Measurements from ENCODE around the gene EFCAB6. TPM values are rescaled to one million over a fixed set of nuclear protein-coding genes. Genes with fewer than 3 reads are reported as not detected.

The EFCAB6 gene
- total RNA-seq, 1 donor from 2014 or later = not detected

- ATAC-seq (ENCODE audit: low read depth) (no peak), DNase-seq (no peak)
- H3K27ac Mint-ChIP-seq = no peak overlapping the region
- CTCF ChIA-PET = no interaction called here
- no peak for TF ChIP-seq CTCF (IDR thresholded peaks at IDR 0.05)
- peaks cover 17% of the 10 kb centered on the region for H3K27me3 Mint-ChIP-seq
- intact Hi-C loops (cut with micrococcal nuclease) = no loop called here
- peaks cover 12% of the 10 kb centered on the region for H3K9me3 Mint-ChIP-seq
- no peak overlapping the region for H3K4me3 Mint-ChIP-seq
- no peaks in the 10 kb centered on the region for H3K36me3 Mint-ChIP-seq (ENCODE audit: low read depth)
- no peaks in the 10 kb centered on the region for H3K4me1 Mint-ChIP-seq
- POLR2A ChIA-PET = no interaction called here
These were observed 195.5 kb downstream of the EFCAB6 start for GRCh38 chr22:43616645-43617044.

- H3K9me3 Mint-ChIP-seq = peaks cover 14% of the 10 kb centered on the region
- H3K27ac Mint-ChIP-seq = no peak overlapping the region
- peaks cover 3% of the 10 kb centered on the region for H3K27me3 Mint-ChIP-seq
- intact Hi-C loops (cut with micrococcal nuclease) = no loop called here
- no peak overlapping the region for H3K4me3 Mint-ChIP-seq
- ATAC-seq (ENCODE audit: low read depth) (no peak), DNase-seq (no peak)
- no peaks in the 10 kb centered on the region for H3K36me3 Mint-ChIP-seq (ENCODE audit: low read depth)
- H3K4me1 Mint-ChIP-seq = no peaks in the 10 kb centered on the region
- no peak for TF ChIP-seq CTCF (IDR thresholded peaks at IDR 0.05)
- ChIA-PET POLR2A (no interaction called here), CTCF (no interaction called here)
These were observed 211.8 kb downstream of the EFCAB6 start for GRCh38 chr22:43600265-43600664.

GRCh38 chr22:43592476-43592875 is 219.6 kb downstream of the EFCAB6 start:
- intact Hi-C loops (cut with micrococcal nuclease) = loop anchor here (10.0 kb wide), 1 partner anchor 62 kb away; no protein-coding TSS in a partner anchor
- POLR2A ChIA-PET = no interaction called here

GRCh38 chr22:43591380-43591779 is 220.7 kb downstream of the EFCAB6 start:
- DNase-seq (no peak), ATAC-seq (ENCODE audit: low read depth) (no peak)
- ChIA-PET POLR2A (no interaction called here), CTCF (no interaction called here)
- peaks cover 6% of the 10 kb centered on the region for H3K27me3 Mint-ChIP-seq
- intact Hi-C loops (cut with micrococcal nuclease) = loop anchor here (10.0 kb wide), 1 partner anchor 63 kb away; no protein-coding TSS in a partner anchor
- H3K27ac Mint-ChIP-seq = no peak overlapping the region
- no peaks in the 10 kb centered on the region for H3K4me1 Mint-ChIP-seq
- H3K9me3 Mint-ChIP-seq = peaks cover 20% of the 10 kb centered on the region
- H3K36me3 Mint-ChIP-seq (ENCODE audit: low read depth) = no peaks in the 10 kb centered on the region
- H3K4me3 Mint-ChIP-seq = no peak overlapping the region
- TF ChIP-seq CTCF (IDR thresholded peaks at IDR 0.05) = no peak

More at GRCh38 chr22:43592476-43592875, 219.6 kb downstream of the EFCAB6 start:
- H3K4me3 Mint-ChIP-seq = no peak overlapping the region
- H3K36me3 Mint-ChIP-seq (ENCODE audit: low read depth) = no peaks in the 10 kb centered on the region
- no peak overlapping the region for H3K27ac Mint-ChIP-seq
- peaks cover 25% of the 10 kb centered on the region for H3K9me3 Mint-ChIP-seq
- no peak for DNase-seq
- peaks cover 4% of the 10 kb centered on the region for H3K27me3 Mint-ChIP-seq
- CTCF ChIA-PET = no interaction called here
- ATAC-seq (ENCODE audit: low read depth) = no peak
- no peaks in the 10 kb centered on the region for H3K4me1 Mint-ChIP-seq
- no peak for TF ChIP-seq CTCF (IDR thresholded peaks at IDR 0.05)

GRCh38 chr22:43587574-43587973 is 224.5 kb downstream of the EFCAB6 start:
- Mint-ChIP-seq H3K27me3 (peaks cover 10% of the 10 kb centered on the region), H3K27ac (no peak overlapping the region), H3K4me1 (no peaks in the 10 kb centered on the region), H3K4me3 (no peak overlapping the region), H3K36me3 (ENCODE audit: low read depth) (no peaks in the 10 kb centered on the region), H3K9me3 (peaks cover 15% of the 10 kb centered on the region)
- no peak for DNase-seq
- intact Hi-C loops (cut with micrococcal nuclease) = no loop called here
- ChIA-PET POLR2A (no interaction called here), CTCF (interaction anchor here (0.6 kb wide), 1 partner anchor 26 kb away, joined by 3 read pairs; no protein-coding TSS in a partner anchor)
- TF ChIP-seq CTCF (IDR thresholded peaks at IDR 0.05) = no peak
- no peak for ATAC-seq (ENCODE audit: low read depth)
